Thyroid gland (tissue), 4 donors: ENCODE results near the gene SLC23A2.

Source experiments
- CTCF ChIP-seq, 6 experiments: fragments of 200-600 bp in 3 of 6; fragments of 450-650 bp in 3 of 6; sonication (generic) in 3 of 6; IDR thresholded peaks; one replicate each; pipeline ENCODE4 v1.5.1; 2016 to 2019; ENCODE audit warnings: antibody characterized with exemption in 6 of 6, mild to moderate bottlenecking in 2 of 6, inconsistent platforms in 1 of 6, moderate library complexity in 1 of 6
- POLR2A ChIP-seq, 2 donors: fragments of 450-650 bp; IDR thresholded peaks; one replicate each; pipeline ENCODE4 v1.6.1; 2017; ENCODE audit warnings: antibody characterized with exemption in 2 of 2, mild to moderate bottlenecking in 2 of 2, moderate library complexity in 1 of 2

DNA sequence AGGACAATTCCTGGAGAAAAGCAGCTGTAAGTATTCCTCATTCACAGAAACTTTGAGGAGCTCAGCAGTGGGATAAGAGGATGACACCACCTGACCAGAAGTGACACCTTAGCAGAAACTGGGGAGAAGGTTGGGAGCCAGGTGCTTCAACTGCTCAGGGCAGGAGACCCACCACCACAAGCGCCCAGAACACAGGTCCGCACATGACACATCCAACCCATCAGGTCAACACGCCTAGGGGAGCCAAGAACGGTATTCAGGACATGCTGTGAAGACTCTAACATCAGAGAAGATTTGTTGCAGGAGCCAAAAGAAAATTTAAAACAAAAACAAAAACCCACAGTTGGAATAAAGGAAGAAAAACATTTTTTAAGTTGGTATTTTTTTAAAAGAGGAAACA lies 50.5 kb downstream of the SLC23A2 start:
- TF ChIP-seq POLR2A (IDR thresholded peaks at IDR 0.05) (no peak), CTCF (IDR thresholded peaks at IDR 0.05) (no peak)
